GM10248 (cell line): ENCODE measurements around the gene SLC30A2.

ENCODE experiments used
- CTCF ChIA-PET: fragments of 300-600 bp; sonication (Branson Sonifier 250); formaldehyde crosslinking; extraction: SDS; loops from one replicate; lab custom pipeline; 2021; ENCODE audit warnings: antibody characterized with exemption; lab: Yijun Ruan, JAX
- POLR2A ChIA-PET: fragments of 350-650 bp; sonication (Branson Sonifier 250); formaldehyde crosslinking; extraction: SDS; loops from one replicate; lab custom pipeline; 2020; ENCODE audit warnings: antibody characterized with exemption; lab: Yijun Ruan, JAX
- DNase-seq: peaks from one replicate; pipeline ENCODE4 v3.0.0; 2012; ENCODE audit errors: extremely low spot score
- TF ChIP-seq, protein P1 (sequence below): IDR thresholded peaks from 2 replicates; pipeline ENCODE4 v1.5.1; 2012; ENCODE audit warnings: mild to moderate bottlenecking, low read depth; ENCODE audit errors: extremely low read depth, missing control alignments, control extremely low read depth

The SLC30A2 gene

GRCh38 chr1:26070296-26070962 lies 24.5 kb upstream of the SLC30A2 start:
- TF ChIP-seq, protein P1, sequence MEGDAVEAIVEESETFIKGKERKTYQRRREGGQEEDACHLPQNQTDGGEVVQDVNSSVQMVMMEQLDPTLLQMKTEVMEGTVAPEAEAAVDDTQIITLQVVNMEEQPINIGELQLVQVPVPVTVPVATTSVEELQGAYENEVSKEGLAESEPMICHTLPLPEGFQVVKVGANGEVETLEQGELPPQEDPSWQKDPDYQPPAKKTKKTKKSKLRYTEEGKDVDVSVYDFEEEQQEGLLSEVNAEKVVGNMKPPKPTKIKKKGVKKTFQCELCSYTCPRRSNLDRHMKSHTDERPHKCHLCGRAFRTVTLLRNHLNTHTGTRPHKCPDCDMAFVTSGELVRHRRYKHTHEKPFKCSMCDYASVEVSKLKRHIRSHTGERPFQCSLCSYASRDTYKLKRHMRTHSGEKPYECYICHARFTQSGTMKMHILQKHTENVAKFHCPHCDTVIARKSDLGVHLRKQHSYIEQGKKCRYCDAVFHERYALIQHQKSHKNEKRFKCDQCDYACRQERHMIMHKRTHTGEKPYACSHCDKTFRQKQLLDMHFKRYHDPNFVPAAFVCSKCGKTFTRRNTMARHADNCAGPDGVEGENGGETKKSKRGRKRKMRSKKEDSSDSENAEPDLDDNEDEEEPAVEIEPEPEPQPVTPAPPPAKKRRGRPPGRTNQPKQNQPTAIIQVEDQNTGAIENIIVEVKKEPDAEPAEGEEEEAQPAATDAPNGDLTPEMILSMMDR = no peak
- no peak for DNase-seq
- POLR2A ChIA-PET = no interaction called here
- CTCF ChIA-PET = interaction anchor here (0.9 to 1.8 kb wide), 4 partner anchors 11 to 99 kb away, joined by 3 to 5 read pairs (median 3); partner anchors contain the start of gene ZNF593

- TF ChIP-seq, protein P1 = no peak
- ChIA-PET POLR2A (no interaction called here), CTCF (interaction anchor here (0.9 to 1.8 kb wide), 3 partner anchors 12 to 100 kb away, joined by 3 to 5 read pairs (median 3); partner anchors contain the start of gene ZNF593)
- no peak for DNase-seq
Observed at GRCh38 chr1:26069941-26070295, 24.0 kb upstream of the SLC30A2 start.

DNA sequence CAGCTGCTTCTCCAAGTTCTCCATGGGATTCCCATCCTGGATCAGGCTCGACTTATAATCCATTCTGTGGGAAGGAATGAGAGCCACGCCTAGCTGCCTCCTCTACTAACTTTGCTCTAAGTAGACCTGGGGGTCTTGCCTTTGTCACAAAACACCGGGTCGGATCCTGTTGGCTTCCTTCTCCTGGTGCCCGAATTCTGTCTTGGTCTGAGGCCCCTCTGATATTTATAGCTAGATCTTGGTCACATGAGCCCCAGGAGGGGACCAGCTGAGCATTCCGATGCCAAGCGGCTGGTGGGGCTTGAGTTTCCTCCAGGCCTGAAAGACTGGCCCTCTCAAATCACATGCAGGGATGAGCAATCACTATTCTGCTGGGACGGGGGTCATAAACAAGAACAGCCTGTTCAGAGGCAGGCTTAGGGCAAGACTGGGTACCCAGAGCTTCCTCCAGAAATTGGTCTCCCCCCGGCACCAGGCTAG lies 21.6 kb upstream of the SLC30A2 start, which contains the start of gene TRIM63:
Gene TRIM63, minus strand, starts transcription at position 199 of the 480 bp plus-strand sequence. Its CDS starts 136 bp downstream, at position 63.
- no peak for DNase-seq
- ChIA-PET POLR2A (interaction anchor here (1.4 kb wide), 1 partner anchor 13 kb away, joined by 3 read pairs; no protein-coding TSS in a partner anchor), CTCF (interaction anchor here (0.7 to 1.2 kb wide), 4 partner anchors 9 to 350 kb away, joined by 3 read pairs; no protein-coding TSS in a partner anchor)
- TF ChIP-seq, protein P1 = no peak

GRCh38 chr1:26066857-26067256 lies 20.9 kb upstream of the SLC30A2 start:
- TF ChIP-seq, protein P1 = no peak
- ChIA-PET POLR2A (interaction anchor here (1.4 kb wide), 1 partner anchor 13 kb away, joined by 3 read pairs; no protein-coding TSS in a partner anchor), CTCF (interaction anchor here (0.7 to 1.5 kb wide), 4 partner anchors 8 to 78 kb away, joined by 3 to 5 read pairs (median 3); no protein-coding TSS in a partner anchor)
- no peak for DNase-seq

DNA sequence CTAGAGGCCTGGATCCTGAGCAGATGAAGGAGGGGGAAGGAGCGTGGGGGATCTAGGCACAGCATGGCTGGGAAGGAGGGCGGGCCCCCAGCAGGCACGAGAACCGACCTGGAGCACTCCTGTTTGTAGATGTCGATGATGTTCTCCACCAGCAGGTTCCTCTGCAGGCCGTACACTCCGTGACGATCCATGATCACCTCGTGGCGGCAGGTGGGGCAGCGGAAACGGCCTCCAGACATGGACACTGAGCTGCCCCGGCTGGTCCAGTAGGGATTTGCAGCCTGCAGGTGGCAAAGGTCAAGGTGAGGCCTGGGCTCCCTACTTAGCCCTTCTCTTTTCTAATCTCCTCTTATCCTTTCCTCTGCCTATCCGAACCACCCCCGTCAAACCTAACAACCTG lies 20.2 kb upstream of the SLC30A2 start:
- no peak for DNase-seq
- ChIA-PET POLR2A (interaction anchor here (0.5 kb wide), 1 partner anchor 254 kb away, joined by 5 read pairs; no protein-coding TSS in a partner anchor), CTCF (interaction anchor here (0.7 to 1.5 kb wide), 4 partner anchors 11 to 298 kb away, joined by 3 to 5 read pairs (median 3); no protein-coding TSS in a partner anchor)
- TF ChIP-seq, protein P1 = no peak

DNA sequence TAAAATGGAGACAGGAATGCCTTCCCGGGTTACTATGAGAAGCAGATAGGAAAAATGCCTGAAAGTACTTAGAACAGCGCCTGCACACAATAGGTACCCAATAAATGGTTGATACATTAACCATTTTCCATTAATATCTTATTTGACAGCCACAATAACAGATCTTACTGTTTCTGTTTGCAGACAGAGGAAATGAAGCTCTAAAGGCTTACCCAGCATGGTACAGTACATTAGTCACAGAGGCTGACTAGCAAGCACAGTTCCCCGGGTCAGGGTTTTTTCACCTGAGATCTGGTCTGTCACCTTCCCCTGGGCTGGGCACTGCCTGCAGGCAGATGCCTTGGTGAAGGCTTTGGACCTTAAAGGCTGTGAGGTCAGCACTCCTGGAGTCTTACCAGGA lies 18.6 kb upstream of the SLC30A2 start:
- CTCF ChIA-PET = interaction anchor here (1.1 kb wide), 1 partner anchor 10 kb away, joined by 3 read pairs; no protein-coding TSS in a partner anchor
- DNase-seq = no peak
- TF ChIP-seq, protein P1 = no peak
- POLR2A ChIA-PET = no interaction called here
